ENCODE results near the gene EPHA2. TPM values are rescaled to one million over a fixed set of nuclear protein-coding genes. Genes with fewer than 3 reads are reported as not detected.
"Not testable (repeated sequence)": the region's sequence is repeated elsewhere in the genome, so short reads cannot be mapped to it uniquely, and the experiment has no call there.

Gene EPHA2
- total RNA-seq, 4 donors from 2014 or later: 30.0 to 66.9 (median 35.9) TPM

DNA sequence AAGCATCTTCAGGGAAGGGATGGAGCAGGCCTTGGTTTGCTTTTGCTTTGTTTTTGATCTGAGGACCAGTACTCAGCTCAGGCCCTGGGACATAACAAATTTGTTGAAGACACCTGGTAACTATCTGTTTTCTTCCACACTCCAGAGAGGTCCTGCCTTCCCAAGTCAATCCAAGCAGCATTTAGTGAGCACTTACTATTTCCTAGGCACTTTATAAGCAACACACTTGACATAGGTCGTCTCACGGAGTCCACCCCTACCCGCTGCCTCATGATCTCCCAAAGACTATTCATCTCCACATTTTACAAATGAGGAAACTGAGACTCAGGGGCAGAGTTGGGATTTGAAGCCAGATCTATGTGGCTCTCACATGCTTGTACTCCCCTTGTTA, 14.4 kb upstream of the EPHA2 start:
- peaks cover 4 to 34% (median 31%) of the 10 kb centered on the region in 4 donors for H3K4me1 ChIP-seq
- no peak for DNase-seq (ENCODE audit: low spot score in 2 of 2)
- H3K27me3 ChIP-seq: peaks cover 0 to 6% of the 10 kb centered on the region in 2 donors
- H3K4me3 ChIP-seq: no peak overlapping the region
- 94 to 98% methylated on average over 3 of the region's 3 CpGs for WGBS, 2 donors
- no peaks in the 10 kb centered on the region for H3K36me3 ChIP-seq
- no peak for TF ChIP-seq POLR2A (IDR thresholded peaks at IDR 0.05)
- TF ChIP-seq, protein P1, sequence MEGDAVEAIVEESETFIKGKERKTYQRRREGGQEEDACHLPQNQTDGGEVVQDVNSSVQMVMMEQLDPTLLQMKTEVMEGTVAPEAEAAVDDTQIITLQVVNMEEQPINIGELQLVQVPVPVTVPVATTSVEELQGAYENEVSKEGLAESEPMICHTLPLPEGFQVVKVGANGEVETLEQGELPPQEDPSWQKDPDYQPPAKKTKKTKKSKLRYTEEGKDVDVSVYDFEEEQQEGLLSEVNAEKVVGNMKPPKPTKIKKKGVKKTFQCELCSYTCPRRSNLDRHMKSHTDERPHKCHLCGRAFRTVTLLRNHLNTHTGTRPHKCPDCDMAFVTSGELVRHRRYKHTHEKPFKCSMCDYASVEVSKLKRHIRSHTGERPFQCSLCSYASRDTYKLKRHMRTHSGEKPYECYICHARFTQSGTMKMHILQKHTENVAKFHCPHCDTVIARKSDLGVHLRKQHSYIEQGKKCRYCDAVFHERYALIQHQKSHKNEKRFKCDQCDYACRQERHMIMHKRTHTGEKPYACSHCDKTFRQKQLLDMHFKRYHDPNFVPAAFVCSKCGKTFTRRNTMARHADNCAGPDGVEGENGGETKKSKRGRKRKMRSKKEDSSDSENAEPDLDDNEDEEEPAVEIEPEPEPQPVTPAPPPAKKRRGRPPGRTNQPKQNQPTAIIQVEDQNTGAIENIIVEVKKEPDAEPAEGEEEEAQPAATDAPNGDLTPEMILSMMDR (IDR thresholded peaks at IDR 0.05): no peak
- no peak for TF ChIP-seq EP300 (IDR thresholded peaks at IDR 0.05)
- no peak overlapping the region for H3K27ac ChIP-seq
- no peaks in the 10 kb centered on the region for H3K9me3 ChIP-seq

DNA sequence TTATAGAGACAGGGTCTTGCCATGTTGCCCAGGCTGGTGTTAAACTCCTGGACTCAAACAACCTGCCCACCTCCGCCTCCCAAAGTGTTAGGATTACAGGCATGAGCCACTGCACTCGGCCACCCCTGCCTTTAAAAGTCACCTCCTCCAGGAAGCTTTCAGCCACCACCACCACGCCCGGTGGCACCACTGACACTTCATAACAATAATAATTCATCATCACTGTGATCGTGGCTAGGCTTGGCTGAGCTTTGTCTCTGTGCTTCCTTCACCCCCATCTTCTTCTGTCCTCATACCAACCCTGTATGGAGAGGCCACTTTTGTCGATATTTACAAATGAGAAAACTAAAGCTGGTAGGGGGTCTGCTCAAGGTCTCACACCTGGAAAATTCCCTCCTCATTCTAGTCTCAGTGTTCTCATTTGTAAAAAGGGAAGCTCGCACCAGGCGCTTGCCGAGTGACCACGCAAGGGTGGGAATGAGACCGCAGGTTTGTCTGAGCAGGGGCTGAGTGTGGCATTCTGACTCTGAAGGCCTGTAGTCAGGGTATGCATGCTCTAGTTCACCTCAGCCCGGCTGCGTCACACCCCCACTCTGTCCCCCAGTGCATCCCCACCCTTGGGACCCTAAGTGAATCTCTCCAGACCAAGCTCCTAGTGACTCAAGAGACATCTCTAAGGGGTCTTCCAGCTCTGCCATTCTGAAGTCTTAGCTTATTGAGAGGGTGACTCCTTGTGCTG, 12.9 kb upstream of the EPHA2 start:
- Histone ChIP-seq H3K9me3 (no peaks in the 10 kb centered on the region), H3K4me3 (no peak overlapping the region), H3K36me3 (no peaks in the 10 kb centered on the region), H3K4me1 (peaks cover 0 to 27% (median 18%) of the 10 kb centered on the region in 4 donors), H3K27ac (no peak overlapping the region), H3K27me3 (peaks cover 0 to 6% of the 10 kb centered on the region in 2 donors)
- TF ChIP-seq POLR2A (IDR thresholded peaks at IDR 0.05) (no peak), EP300 (IDR thresholded peaks at IDR 0.05) (no peak)
- TF ChIP-seq, protein P1 (IDR thresholded peaks at IDR 0.05): no peak
- no peak for DNase-seq (ENCODE audit: low spot score in 2 of 2)
- 71 to 92% methylated on average over 12 to 13 of the region's 13 CpGs for WGBS, 2 donors

DNA sequence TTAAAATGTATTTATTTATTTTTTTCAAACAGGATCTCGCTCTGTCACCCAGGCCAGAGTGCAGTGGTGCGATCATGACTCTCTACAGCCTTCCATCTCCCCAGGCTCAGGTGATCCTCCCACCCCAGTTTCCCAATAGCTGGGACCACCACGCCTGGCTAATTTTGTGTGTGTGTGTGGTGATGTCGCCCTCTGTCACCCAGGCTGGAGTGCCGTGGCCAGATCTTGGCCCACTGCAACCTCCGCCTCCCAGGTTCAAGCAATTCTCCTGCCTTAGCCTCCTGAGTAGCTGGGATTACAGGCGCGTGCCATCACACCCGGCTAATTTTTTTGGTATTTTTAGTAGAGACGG, 12.3 kb upstream of the EPHA2 start:
- Histone ChIP-seq H3K4me3 (peak overlapping the region; percentile 30 to 55 (median 50)), H3K4me1 (peaks cover 0 to 21% (median 12%) of the 10 kb centered on the region in 4 donors), H3K27ac (peak overlapping the region in 2 of 4 donors; percentile 58 to 69)
- not testable (repeated sequence) for DNase-seq (ENCODE audit: low spot score in 2 of 2); H3K9me3 ChIP-seq; H3K36me3 ChIP-seq; H3K27me3 ChIP-seq
- 63 to 68% methylated on average over 10 of the region's 10 CpGs for WGBS, 2 donors

DNA sequence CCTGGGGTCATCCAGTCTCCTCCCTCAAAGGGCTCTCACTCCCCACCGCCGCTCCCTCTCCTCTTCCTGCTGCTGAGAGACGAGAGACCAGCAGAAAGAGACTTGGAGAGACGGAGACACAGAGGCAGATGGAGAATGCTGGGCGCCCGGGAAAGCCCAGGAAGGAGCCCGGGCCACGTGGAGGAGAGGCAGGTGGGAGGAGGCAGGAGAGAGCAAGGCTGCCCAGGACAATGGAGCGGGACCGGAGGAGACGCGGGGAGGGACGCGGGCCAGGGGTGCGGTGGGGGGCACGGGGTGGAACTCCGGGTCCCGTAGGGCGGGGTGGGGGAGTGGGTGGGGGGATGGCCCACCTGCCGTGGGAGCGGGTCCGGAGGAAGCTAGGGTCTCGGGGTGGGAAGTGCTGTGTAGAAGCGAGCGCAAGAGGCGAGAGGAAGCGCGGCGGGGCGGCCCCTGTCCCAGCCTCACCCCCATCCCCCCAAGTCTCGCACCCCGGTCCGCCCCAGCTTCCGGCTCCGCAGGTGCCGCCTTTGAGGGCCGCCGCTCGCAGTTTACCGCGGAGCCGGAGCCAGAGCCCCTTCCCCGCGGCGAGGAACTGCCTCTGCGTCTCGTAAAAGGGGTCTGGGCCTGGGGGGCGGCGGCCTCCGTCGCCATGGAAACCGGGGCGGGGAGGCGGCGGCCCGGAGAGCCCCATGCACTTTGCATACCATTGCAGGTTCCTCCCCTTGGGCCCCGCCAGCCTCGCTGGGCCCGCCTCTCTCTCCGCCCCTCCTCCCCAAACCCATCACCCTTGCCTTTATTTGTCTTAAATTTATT, 11.7 kb upstream of the EPHA2 start:
- Histone ChIP-seq H3K27ac (peak overlapping the region in 2 of 4 donors; percentile 58 to 69), H3K36me3 (no peaks in the 10 kb centered on the region), H3K4me3 (peak overlapping the region; percentile 30 to 55 (median 50)), H3K4me1 (peaks cover 0 to 21% (median 11%) of the 10 kb centered on the region in 4 donors), H3K9me3 (no peaks in the 10 kb centered on the region), H3K27me3 (peaks cover 0 to 6% of the 10 kb centered on the region in 2 donors)
- WGBS, 2 donors: 7% methylated on average over 17 to 49 of the region's 60 CpGs
- TF ChIP-seq, protein P1 (IDR thresholded peaks at IDR 0.05): no peak
- TF ChIP-seq POLR2A (IDR thresholded peaks at IDR 0.05): no peak
- TF ChIP-seq EP300 (IDR thresholded peaks at IDR 0.05): no peak
- no peak for DNase-seq (ENCODE audit: low spot score in 2 of 2)

DNA sequence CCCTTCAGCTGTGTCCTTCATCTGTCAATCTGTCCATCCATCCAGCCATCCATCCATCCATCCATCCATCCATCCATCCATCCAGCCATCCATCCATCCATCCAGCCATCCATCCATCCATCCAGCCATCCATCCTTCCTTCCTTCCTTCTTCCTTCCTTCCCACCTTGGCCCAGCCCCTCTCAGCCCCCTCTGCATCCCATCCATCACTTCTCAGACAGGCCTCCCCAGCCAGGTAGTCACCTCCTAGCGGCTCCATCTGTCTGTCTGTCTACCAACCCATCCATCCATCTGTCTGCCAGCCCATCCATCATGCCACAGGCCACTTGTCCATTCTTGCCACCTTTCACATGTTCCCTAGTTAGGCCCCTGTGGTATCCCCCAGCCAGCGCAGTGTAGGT, 10.2 kb upstream of the EPHA2 start:
- TF ChIP-seq, protein P1 (IDR thresholded peaks at IDR 0.05): no peak
- TF ChIP-seq EP300 (IDR thresholded peaks at IDR 0.05): no peak
- no peak for TF ChIP-seq POLR2A (IDR thresholded peaks at IDR 0.05)
- Histone ChIP-seq H3K27ac (no peak overlapping the region), H3K9me3 (no peaks in the 10 kb centered on the region), H3K27me3 (peaks cover 0 to 6% of the 10 kb centered on the region in 2 donors), H3K4me3 (no peak overlapping the region), H3K36me3 (no peaks in the 10 kb centered on the region), H3K4me1 (peaks cover 0 to 21% (median 11%) of the 10 kb centered on the region in 4 donors)
- no peak for DNase-seq (ENCODE audit: low spot score in 2 of 2)
- 46 to 50% methylated on average over 2 of the region's 2 CpGs for WGBS, 2 donors

All from tibial nerve (tissue), 4 donors.